ENCODE results near the gene SLC13A5. TPM values are rescaled to one million over a fixed set of nuclear protein-coding genes. Genes with fewer than 3 reads are reported as not detected.
"Not testable (repeated sequence)": the region's sequence is repeated elsewhere in the genome, so short reads cannot be mapped to it uniquely, and the experiment has no call there.

SLC13A5 gene
- total RNA-seq, 8 experiments from 2014 or later: 0.07 to 0.73 (median 0.17) TPM; not detected in 1

DNA sequence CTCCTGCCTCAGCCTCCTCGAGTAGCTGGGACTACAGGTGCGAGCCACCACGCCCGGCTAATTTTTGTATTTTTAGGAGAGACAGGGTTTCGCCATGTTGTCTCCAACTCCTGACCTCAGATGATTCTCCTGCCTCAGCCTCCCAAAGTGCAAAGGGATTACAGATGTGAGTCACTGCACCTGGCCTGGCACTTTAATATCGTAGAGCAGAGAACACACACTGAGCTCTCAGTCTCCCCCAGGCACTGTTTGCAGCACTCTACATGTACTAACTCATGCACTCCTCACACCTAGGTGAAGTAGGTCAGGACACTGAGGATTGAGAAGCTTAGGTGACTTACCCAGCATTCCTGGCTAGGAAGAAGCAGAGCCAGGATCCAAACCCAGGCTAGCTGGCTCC is 46.6 kb downstream of the SLC13A5 start:
- WGBS, 10 experiments: 87 to 100% (median 94%) methylated on average over 3 to 6 of the region's 6 CpGs; no CpG with 5 or more reads in 7 of the 10 experiments
- in situ Hi-C loops (cut with MboI; ENCODE audit: low pct_unique_long_range_greater_than_20kb in 2 of 9, low sequenced_read_pairs in 9 of 9, unreplicated experiment in 9 of 9): loop anchor here in 5 of 9 experiments (10.0 to 25.0 kb wide), 5 partner anchors 98 to 346 kb away; partner anchors contain the start of genes BCL6B (in 2 of the 5), RNASEK (in 2 of the 5) and TEKT1 (in 1 of the 5)
- no peak overlapping the region for H3K27ac ChIP-seq

DNA sequence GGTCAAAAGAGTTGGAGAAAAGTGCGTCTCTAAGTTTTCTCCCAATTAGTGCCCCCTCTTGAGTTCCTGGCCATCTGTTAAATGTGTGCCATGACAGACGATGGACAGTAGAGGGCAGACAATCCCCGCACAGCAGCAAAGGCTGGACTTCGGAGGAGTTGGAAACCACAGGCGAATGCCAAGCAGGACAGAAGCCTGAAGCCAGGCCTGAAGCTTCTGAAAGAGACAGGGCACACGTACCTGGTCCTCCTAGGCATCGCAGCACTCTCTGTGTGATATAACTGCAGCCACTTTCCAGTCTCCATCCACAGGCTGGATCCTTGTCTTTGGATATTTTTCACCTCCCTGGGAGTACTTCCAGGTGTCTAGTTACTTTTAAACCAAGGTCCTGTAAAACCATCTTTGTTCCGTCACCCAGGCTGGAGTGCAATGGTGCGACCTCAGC is 47.1 kb downstream of the SLC13A5 start:
- peak; percentile 76 to 99 (median 94) for ATAC-seq (replicated peaks in 6 of 8)
- H3K27ac ChIP-seq: no peak overlapping the region
- in situ Hi-C loops (cut with MboI; ENCODE audit: low pct_unique_long_range_greater_than_20kb in 2 of 9, low sequenced_read_pairs in 9 of 9, unreplicated experiment in 9 of 9): loop anchor here in 5 of 9 experiments (10.0 to 25.0 kb wide), 5 partner anchors 99 to 346 kb away; partner anchors contain the start of genes BCL6B (in 2 of the 5), RNASEK (in 2 of the 5) and TEKT1 (in 1 of the 5)
- 0 to 16% (median 7%) methylated on average over 2 to 7 of the region's 9 CpGs; no CpG with 5 or more reads in 3 of the 10 experiments for WGBS, 10 experiments
- no peak overlapping the region for H3K4me3 ChIP-seq
- H3K4me1 ChIP-seq (replicated peaks in 1 of 2): no peaks in the 10 kb centered on the region

More for the DNA sequence above, 46.6 kb downstream of the SLC13A5 start:
- no peak for ATAC-seq (replicated peaks in 6 of 8)
- no peak overlapping the region for H3K4me3 ChIP-seq
- H3K4me1 ChIP-seq (replicated peaks in 1 of 2): no peaks in the 10 kb centered on the region

DNA sequence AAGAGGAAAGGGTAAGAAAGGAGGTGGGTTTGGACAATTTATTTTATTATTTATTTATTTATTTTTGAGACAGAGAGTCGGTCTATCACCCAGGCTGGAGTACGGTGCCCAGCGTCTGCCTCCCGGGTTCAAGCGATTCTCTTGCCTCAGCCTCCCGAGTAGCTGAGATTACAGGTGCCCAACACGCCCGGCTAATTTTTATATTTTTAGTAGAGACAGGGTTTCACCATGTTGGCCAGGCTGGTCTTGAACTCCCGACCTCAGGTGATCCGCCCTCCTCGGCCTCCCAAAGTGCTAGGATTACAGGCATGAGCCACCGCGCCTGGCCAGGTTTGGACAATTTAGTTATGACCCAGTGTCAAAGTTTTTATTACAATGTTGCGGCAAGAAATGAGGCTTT is 50.0 kb downstream of the SLC13A5 start:
- H3K4me3 ChIP-seq; H3K4me1 ChIP-seq (replicated peaks in 1 of 2); ATAC-seq (replicated peaks in 6 of 8); H3K27ac ChIP-seq: not testable (repeated sequence)
- in situ Hi-C loops (cut with MboI; ENCODE audit: low pct_unique_long_range_greater_than_20kb in 2 of 9, low sequenced_read_pairs in 9 of 9, unreplicated experiment in 9 of 9): loop anchor here in 5 of 9 experiments (10.0 to 25.0 kb wide), 5 partner anchors 102 to 349 kb away; partner anchors contain the start of genes BCL6B (in 2 of the 5), RNASEK (in 2 of the 5) and TEKT1 (in 1 of the 5)
- 20 to 100% (median 80%) methylated on average over 1 to 11 of the region's 14 CpGs; no CpG with 5 or more reads in 1 of the 10 experiments for WGBS, 10 experiments

GRCh38 chr17:6661464-6661848 is 51.7 kb downstream of the SLC13A5 start:
- H3K27ac ChIP-seq: no peak overlapping the region
- WGBS, 10 experiments: 0 to 72% (median 53%) methylated on average over 1 to 2 of the region's 2 CpGs
- no peak for ATAC-seq (replicated peaks in 6 of 8)

DNA sequence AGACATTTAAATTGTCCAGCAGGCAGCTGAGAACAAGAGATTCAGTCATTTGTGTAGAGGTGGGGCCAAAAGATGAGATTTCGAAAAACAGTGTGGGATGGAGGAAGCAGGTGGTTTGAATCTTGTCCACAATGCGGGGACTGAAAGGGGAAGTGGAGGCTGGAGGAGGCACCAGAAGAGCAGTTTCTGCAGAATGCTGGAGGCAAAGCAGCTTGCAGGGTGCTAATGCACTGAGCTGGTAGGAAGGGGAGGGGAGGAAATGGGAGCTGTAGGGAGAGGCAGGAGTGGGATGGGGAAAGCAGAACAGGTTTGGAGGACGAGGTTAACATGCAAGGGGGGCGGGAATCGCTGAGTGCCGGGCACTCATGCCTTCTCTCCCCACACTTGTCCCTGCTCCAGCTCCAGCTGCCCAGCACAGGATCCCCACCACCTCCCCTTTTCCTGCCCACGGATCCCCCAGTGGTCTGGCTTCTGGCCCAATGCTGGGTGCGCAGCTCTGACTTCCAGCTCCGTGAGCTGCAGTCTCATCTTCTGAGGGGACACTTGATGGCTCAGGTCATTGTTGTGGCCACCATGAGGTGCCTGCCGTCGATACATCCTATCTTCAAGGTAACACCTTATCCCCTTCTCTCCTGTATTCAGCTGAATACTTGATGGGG is 52.2 kb downstream of the SLC13A5 start:
- in situ Hi-C loops (cut with MboI; ENCODE audit: low pct_unique_long_range_greater_than_20kb in 2 of 9, low sequenced_read_pairs in 9 of 9, unreplicated experiment in 9 of 9): loop anchor here in 5 of 9 experiments (10.0 to 25.0 kb wide), 5 partner anchors 104 to 351 kb away; partner anchors contain the start of genes BCL6B (in 2 of the 5), RNASEK (in 2 of the 5) and TEKT1 (in 1 of the 5)
- no peak overlapping the region for H3K27ac ChIP-seq
- H3K4me3 ChIP-seq: no peak overlapping the region
- 0 to 64% (median 19%) methylated on average over 1 to 6 of the region's 11 CpGs; no CpG with 5 or more reads in 5 of the 10 experiments for WGBS, 10 experiments
- ATAC-seq (replicated peaks in 6 of 8): no peak
- H3K4me1 ChIP-seq (replicated peaks in 1 of 2): no peaks in the 10 kb centered on the region

More at GRCh38 chr17:6661464-6661848, 51.7 kb downstream of the SLC13A5 start:
- no peaks in the 10 kb centered on the region for H3K4me1 ChIP-seq (replicated peaks in 1 of 2)
- in situ Hi-C loops (cut with MboI; ENCODE audit: low pct_unique_long_range_greater_than_20kb in 2 of 9, low sequenced_read_pairs in 9 of 9, unreplicated experiment in 9 of 9): loop anchor here in 5 of 9 experiments (10.0 to 25.0 kb wide), 5 partner anchors 103 to 351 kb away; partner anchors contain the start of genes BCL6B (in 2 of the 5), RNASEK (in 2 of the 5) and TEKT1 (in 1 of the 5)
- H3K4me3 ChIP-seq: no peak overlapping the region

- H3K27ac ChIP-seq: no peak overlapping the region
- in situ Hi-C loops (cut with MboI; ENCODE audit: low pct_unique_long_range_greater_than_20kb in 2 of 9, low sequenced_read_pairs in 9 of 9, unreplicated experiment in 9 of 9): loop anchor here in 5 of 9 experiments (10.0 to 25.0 kb wide), 5 partner anchors 105 to 352 kb away; partner anchors contain the start of genes BCL6B (in 2 of the 5), RNASEK (in 2 of the 5) and TEKT1 (in 1 of the 5)
- ATAC-seq (replicated peaks in 6 of 8): no peak
- WGBS, 10 experiments: 48 to 100% (median 58%) methylated on average over 1 to 8 of the region's 9 CpGs; no CpG with 5 or more reads in 2 of the 10 experiments
- H3K4me3 ChIP-seq: no peak overlapping the region
- H3K4me1 ChIP-seq (replicated peaks in 1 of 2): peaks cover 1 to 3% of the 10 kb centered on the region in 2 donors
Observed at GRCh38 chr17:6660101-6660500, 53.1 kb downstream of the SLC13A5 start.

- not testable (repeated sequence) for H3K4me3 ChIP-seq; ATAC-seq (replicated peaks in 6 of 8); H3K27ac ChIP-seq
- WGBS, 10 experiments: 80% methylated on average over 1 of the region's 5 CpGs; no CpG with 5 or more reads in 9 of the 10 experiments
- in situ Hi-C loops (cut with MboI; ENCODE audit: low pct_unique_long_range_greater_than_20kb in 2 of 9, low sequenced_read_pairs in 9 of 9, unreplicated experiment in 9 of 9): loop anchor here in 3 of 9 experiments (25.0 kb wide), 2 partner anchors 179 to 354 kb away; partner anchors contain the start of genes BCL6B (in 2 of the 3), RNASEK (in 2 of the 3) and TEKT1 (in 1 of the 3)
- H3K4me1 ChIP-seq (replicated peaks in 1 of 2): peaks cover 17 to 18% of the 10 kb centered on the region in 2 donors
Observed at GRCh38 chr17:6658411-6658810, 54.8 kb downstream of the SLC13A5 start.

DNA sequence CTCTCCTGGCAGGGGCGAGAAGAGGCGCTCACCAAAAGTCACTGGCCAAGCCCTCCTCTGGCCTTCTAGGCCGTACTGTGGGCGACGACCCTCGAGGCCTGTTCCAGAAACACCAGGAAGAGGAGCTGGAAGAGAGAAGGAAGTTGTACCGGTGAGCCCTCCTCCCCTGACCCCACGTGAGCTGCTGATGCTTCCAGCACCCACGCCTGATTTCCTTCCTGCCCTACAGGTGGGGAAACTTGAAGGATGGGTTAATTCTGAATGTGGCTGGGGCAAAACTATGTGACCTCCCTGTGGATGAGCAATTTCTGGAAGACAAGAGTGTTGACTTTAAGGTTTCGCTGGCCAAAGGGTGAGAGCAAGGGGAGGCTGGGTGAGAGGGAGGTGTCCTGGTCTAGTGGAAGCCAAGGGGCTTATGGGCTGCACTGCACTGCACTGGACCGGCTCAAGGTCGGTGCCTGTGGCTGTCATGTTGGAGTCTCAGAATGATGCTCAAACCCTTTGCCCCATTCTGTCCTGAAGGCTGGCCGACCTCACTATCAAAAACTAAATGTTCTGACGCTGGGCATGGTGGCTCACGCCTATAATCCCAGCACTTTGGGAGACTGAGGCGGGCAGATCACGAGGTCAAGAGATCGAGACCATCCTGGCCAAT is 55.4 kb downstream of the SLC13A5 start:
- WGBS, 10 experiments: 38 to 79% (median 60%) methylated on average over 1 to 8 of the region's 18 CpGs; no CpG with 5 or more reads in 3 of the 10 experiments
- no peak overlapping the region for H3K27ac ChIP-seq
- peaks cover 23 to 24% of the 10 kb centered on the region in 2 donors for H3K4me1 ChIP-seq (replicated peaks in 1 of 2)
- ATAC-seq (replicated peaks in 6 of 8): no peak
- peak overlapping the region in 1 of 5 donors; percentile 34 for H3K4me3 ChIP-seq
- in situ Hi-C loops (cut with MboI; ENCODE audit: low pct_unique_long_range_greater_than_20kb in 2 of 9, low sequenced_read_pairs in 9 of 9, unreplicated experiment in 9 of 9): loop anchor here in 3 of 9 experiments (25.0 kb wide), 2 partner anchors 180 to 355 kb away; partner anchors contain the start of genes BCL6B (in 2 of the 3), RNASEK (in 2 of the 3) and TEKT1 (in 1 of the 3)

GRCh38 chr17:6656797-6657632 is 56.2 kb downstream of the SLC13A5 start:
- in situ Hi-C loops (cut with MboI; ENCODE audit: low pct_unique_long_range_greater_than_20kb in 2 of 9, low sequenced_read_pairs in 9 of 9, unreplicated experiment in 9 of 9): loop anchor here in 3 of 9 experiments (25.0 kb wide), 2 partner anchors 180 to 355 kb away; partner anchors contain the start of genes BCL6B (in 2 of the 3), RNASEK (in 2 of the 3) and TEKT1 (in 1 of the 3)
- ATAC-seq (replicated peaks in 6 of 8): peak; percentile 12 to 59 (median 21)
- 7 to 45% (median 20%) methylated on average over 1 to 4 of the region's 55 CpGs; no CpG with 5 or more reads in 7 of the 10 experiments for WGBS, 10 experiments
- peaks cover 30 to 32% of the 10 kb centered on the region in 2 donors for H3K4me1 ChIP-seq (replicated peaks in 1 of 2)
- H3K27ac ChIP-seq: not testable (repeated sequence)
- H3K4me3 ChIP-seq: peak overlapping the region in 3 of 5 donors; percentile 14 to 34 (median 23)

DNA sequence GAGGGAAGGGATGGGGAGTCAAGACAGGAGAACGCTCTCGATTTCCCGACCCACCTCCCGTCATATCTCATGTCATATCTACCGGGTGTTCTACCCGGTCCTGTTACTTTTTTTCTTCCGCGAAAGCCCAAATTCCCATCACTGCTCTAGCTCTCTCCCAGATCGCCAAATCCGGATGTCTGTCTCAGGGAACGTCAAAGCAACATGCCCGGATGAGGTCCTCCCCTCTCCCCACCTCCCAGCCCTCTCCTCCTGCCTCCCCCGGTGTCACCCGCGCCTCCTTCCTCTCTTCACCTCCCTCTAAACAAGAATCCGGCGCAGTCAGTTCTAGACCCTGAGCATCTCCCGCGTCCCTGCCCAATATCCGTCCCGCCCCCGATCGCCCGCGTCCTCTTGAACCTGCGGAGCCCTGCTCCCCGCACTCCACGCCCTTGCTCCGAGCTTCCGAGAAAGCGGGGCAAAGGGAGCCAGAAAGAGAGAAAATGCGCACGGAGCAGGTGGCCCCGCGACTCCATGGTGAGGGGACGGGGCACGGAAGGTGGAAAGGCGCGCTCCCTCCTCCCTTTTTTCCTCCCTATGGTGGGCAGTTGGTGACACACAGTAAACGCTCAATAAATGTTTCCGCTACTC is 57.3 kb downstream of the SLC13A5 start:
- ATAC-seq (replicated peaks in 6 of 8): not testable (repeated sequence)
- in situ Hi-C loops (cut with MboI; ENCODE audit: low pct_unique_long_range_greater_than_20kb in 2 of 9, low sequenced_read_pairs in 9 of 9, unreplicated experiment in 9 of 9): loop anchor here in 3 of 9 experiments (25.0 kb wide), 2 partner anchors 181 to 356 kb away; partner anchors contain the start of genes BCL6B (in 2 of the 3), RNASEK (in 2 of the 3) and TEKT1 (in 1 of the 3)

More for the DNA sequence above, 57.3 kb downstream of the SLC13A5 start:
- 0% methylated on average over 1 of the region's 41 CpGs; no CpG with 5 or more reads in 9 of the 10 experiments for WGBS, 10 experiments
- peaks cover 32 to 33% of the 10 kb centered on the region in 2 donors for H3K4me1 ChIP-seq (replicated peaks in 1 of 2)
- H3K4me3 ChIP-seq: peak overlapping the region in 3 of 5 donors; percentile 19 to 34 (median 20)
- not testable (repeated sequence) for H3K27ac ChIP-seq

All from motor neuron (in vitro differentiated cells).